ENCODE measurements around the gene ZNF428. TPM values are rescaled to one million over a fixed set of nuclear protein-coding genes. Genes with fewer than 3 reads are reported as not detected.

ZNF428 gene
- total and polyA plus RNA-seq, 11 donors, result 25.1 to 64.5 (median 31.3) TPM

DNA sequence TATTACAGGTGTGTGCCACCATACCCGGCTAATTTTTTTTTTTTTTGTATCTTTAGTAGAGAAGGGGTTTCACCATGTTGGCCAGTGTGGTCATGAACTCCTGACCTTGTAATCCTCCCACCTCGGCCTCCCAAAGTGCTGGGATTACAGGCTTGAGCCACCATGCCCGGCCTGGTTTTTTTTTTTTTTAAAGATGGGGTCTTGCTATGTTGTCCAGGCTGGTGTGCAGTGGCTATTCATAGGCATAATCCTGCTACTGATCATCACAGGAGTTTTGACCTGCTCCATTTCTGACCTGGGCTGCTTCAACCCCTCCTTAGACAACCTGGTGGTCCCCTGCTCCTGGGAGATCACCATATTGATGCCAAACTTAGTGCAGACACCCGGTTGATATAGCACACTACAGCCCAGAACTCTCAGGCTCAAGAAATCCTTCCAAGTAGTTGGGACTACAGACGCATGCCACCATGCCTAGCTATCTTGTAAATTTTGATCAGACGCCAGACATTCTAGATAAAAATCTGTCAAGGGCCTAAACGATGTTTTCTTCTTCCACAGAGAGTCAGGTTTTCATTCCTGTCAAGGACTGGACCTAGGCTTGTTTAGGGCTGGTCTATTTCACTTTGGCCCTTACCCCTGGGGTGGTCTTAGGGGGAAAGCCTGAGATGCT lies 41.0 kb upstream of the ZNF428 start:
- ATAC-seq (no peak), DNase-seq (no peak)
- intact Hi-C loops (cut with DNase I), result loop anchor here in 2 of 10 donors (10.0 kb wide), 1 partner anchor 126 kb away; the partner anchor contains the start of gene ZNF575 (in 2 of the 2)
- Histone ChIP-seq H3K9me3 (peaks cover 0 to 9% (median 2%) of the 10 kb centered on the region in 12 donors), H3K27ac (no peak overlapping the region), H3K27me3 (no peaks in the 10 kb centered on the region), H3K4me3 (no peak overlapping the region), H3K36me3 (peaks cover 0 to 84% (median 15%) of the 10 kb centered on the region in 9 donors), H3K4me1 (peaks cover 0 to 22% (median 0%) of the 10 kb centered on the region in 12 donors)
- TF ChIP-seq, protein P1, sequence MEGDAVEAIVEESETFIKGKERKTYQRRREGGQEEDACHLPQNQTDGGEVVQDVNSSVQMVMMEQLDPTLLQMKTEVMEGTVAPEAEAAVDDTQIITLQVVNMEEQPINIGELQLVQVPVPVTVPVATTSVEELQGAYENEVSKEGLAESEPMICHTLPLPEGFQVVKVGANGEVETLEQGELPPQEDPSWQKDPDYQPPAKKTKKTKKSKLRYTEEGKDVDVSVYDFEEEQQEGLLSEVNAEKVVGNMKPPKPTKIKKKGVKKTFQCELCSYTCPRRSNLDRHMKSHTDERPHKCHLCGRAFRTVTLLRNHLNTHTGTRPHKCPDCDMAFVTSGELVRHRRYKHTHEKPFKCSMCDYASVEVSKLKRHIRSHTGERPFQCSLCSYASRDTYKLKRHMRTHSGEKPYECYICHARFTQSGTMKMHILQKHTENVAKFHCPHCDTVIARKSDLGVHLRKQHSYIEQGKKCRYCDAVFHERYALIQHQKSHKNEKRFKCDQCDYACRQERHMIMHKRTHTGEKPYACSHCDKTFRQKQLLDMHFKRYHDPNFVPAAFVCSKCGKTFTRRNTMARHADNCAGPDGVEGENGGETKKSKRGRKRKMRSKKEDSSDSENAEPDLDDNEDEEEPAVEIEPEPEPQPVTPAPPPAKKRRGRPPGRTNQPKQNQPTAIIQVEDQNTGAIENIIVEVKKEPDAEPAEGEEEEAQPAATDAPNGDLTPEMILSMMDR (IDR thresholded peaks at IDR 0.05), result no peak
- TF ChIP-seq POLR2A (IDR thresholded peaks at IDR 0.05), result no peak
- 86 to 89% (median 86%) methylated on average over 7 of the region's 7 CpGs for WGBS, 4 donors

- H3K4me3 ChIP-seq, result no peak overlapping the region
- WGBS, 4 donors, result 95 to 98% (median 97%) methylated on average over 8 of the region's 8 CpGs
- H3K36me3 ChIP-seq, result peaks cover 0 to 90% (median 27%) of the 10 kb centered on the region in 9 donors
- DNase-seq (no peak), ATAC-seq (no peak)
- peaks cover 0 to 3% (median 0%) of the 10 kb centered on the region in 12 donors for H3K4me1 ChIP-seq
- TF ChIP-seq, protein P1 (IDR thresholded peaks at IDR 0.05), result no peak
- no peak for TF ChIP-seq POLR2A (IDR thresholded peaks at IDR 0.05)
- H3K27ac ChIP-seq, result no peak overlapping the region
- intact Hi-C loops (cut with DNase I), result loop anchor here in 6 of 10 donors (5.0 to 10.0 kb wide), 4 partner anchors 64 to 214 kb away; partner anchors contain the start of genes IRGQ (in 1 of the 6) and ZNF576 (in 1 of the 6)
- no peaks in the 10 kb centered on the region for H3K27me3 ChIP-seq
- H3K9me3 ChIP-seq, result peaks cover 0 to 9% (median 2%) of the 10 kb centered on the region in 12 donors
These were observed 39.1 kb upstream of the ZNF428 start for GRCh38 chr19:43658494-43658893.

DNA sequence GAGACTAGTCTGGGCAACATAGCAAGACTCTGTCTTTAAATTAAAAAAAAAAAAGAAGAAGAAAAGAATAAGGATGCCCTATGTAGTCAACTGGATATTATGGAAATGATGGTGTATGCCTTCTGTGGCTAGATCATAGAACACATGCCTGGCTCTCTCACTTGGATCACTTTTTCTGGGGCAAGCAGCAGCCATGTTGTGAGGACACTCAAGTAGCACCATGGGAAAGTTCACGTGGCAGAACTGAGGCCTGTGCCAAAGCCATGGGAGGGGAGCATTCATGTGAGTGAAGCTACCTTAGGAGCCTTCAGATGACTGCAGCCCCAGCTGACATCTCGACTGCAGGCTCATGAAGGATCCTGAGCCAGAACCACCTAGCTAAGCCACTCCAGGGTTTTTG lies 38.6 kb upstream of the ZNF428 start:
- ATAC-seq (no peak), DNase-seq (no peak)
- no peak overlapping the region for H3K4me3 ChIP-seq
- no peaks in the 10 kb centered on the region for H3K27me3 ChIP-seq
- H3K9me3 ChIP-seq, result peaks cover 0 to 9% (median 2%) of the 10 kb centered on the region in 12 donors
- TF ChIP-seq, protein P1 (IDR thresholded peaks at IDR 0.05), result no peak
- TF ChIP-seq POLR2A (IDR thresholded peaks at IDR 0.05), result no peak
- no peaks in the 10 kb centered on the region for H3K4me1 ChIP-seq
- intact Hi-C loops (cut with DNase I), result loop anchor here in 6 of 10 donors (5.0 to 10.0 kb wide), 4 partner anchors 63 to 213 kb away; partner anchors contain the start of genes IRGQ (in 1 of the 6) and ZNF576 (in 1 of the 6)
- 91 to 97% (median 92%) methylated on average over 2 of the region's 2 CpGs for WGBS, 4 donors
- H3K27ac ChIP-seq, result no peak overlapping the region
- peaks cover 0 to 95% (median 29%) of the 10 kb centered on the region in 9 donors for H3K36me3 ChIP-seq

- intact Hi-C loops (cut with DNase I), result loop anchor here in 6 of 10 donors (5.0 to 10.0 kb wide), 4 partner anchors 62 to 212 kb away; partner anchors contain the start of genes IRGQ (in 1 of the 6) and ZNF576 (in 1 of the 6)
- Histone ChIP-seq H3K4me3 (no peak overlapping the region), H3K27me3 (no peaks in the 10 kb centered on the region), H3K9me3 (peaks cover 0 to 9% (median 2%) of the 10 kb centered on the region in 12 donors), H3K27ac (no peak overlapping the region), H3K4me1 (peaks cover 0 to 4% (median 0%) of the 10 kb centered on the region in 12 donors), H3K36me3 (peaks cover 0 to 98% (median 30%) of the 10 kb centered on the region in 9 donors)
- WGBS, 4 donors, result 84 to 91% (median 90%) methylated on average over 6 of the region's 6 CpGs
- no peak for ATAC-seq
- DNase-seq, result no peak
- TF ChIP-seq POLR2A (IDR thresholded peaks at IDR 0.05), result no peak
- TF ChIP-seq, protein P1 (IDR thresholded peaks at IDR 0.05), result no peak
These were observed 37.0 kb upstream of the ZNF428 start for GRCh38 chr19:43656436-43656835.

All from heart left ventricle (tissue), 16 donors.